ENCODE results near the gene RNF10. TPM values are rescaled to one million over a fixed set of nuclear protein-coding genes. Genes with fewer than 3 reads are reported as not detected.
"Not testable (repeated sequence)": the region's sequence is repeated elsewhere in the genome, so short reads cannot be mapped to it uniquely, and the experiment has no call there.

The RNF10 gene
- total RNA-seq, 4 donors from 2014 or later: 98.2 to 206 (median 163) TPM

GRCh38 chr12:120599672-120600552 is 65.8 kb downstream of the RNF10 start:
- no peak for DNase-seq (ENCODE audit: low spot score in 2 of 2)
- Histone ChIP-seq H3K9me3 (no peaks in the 10 kb centered on the region), H3K27me3 (peaks cover 5% of the 10 kb centered on the region), H3K36me3 (no peaks in the 10 kb centered on the region), H3K4me1 (peaks cover 7% of the 10 kb centered on the region), H3K27ac (no peak overlapping the region), H3K4me3 (no peak overlapping the region)
- TF ChIP-seq POLR2AphosphoS5 (IDR thresholded peaks at IDR 0.05) (no peak), EP300 (IDR thresholded peaks at IDR 0.05) (no peak), CTCF (IDR thresholded peaks at IDR 0.05) (no peak), POLR2A (IDR thresholded peaks at IDR 0.05) (no peak)
- 68% methylated on average over 23 of the region's 23 CpGs for WGBS

GRCh38 chr12:120602416-120602815 is 68.3 kb downstream of the RNF10 start:
- H3K4me3 ChIP-seq; H3K27me3 ChIP-seq; H3K27ac ChIP-seq; H3K9me3 ChIP-seq; H3K4me1 ChIP-seq; H3K36me3 ChIP-seq; DNase-seq (ENCODE audit: low spot score in 2 of 2): not testable (repeated sequence)
- WGBS: 79% methylated on average over 5 of the region's 5 CpGs

- WGBS: 73% methylated on average over 4 of the region's 4 CpGs
- TF ChIP-seq CTCF (IDR thresholded peaks at IDR 0.05): no peak
- no peak for TF ChIP-seq POLR2AphosphoS5 (IDR thresholded peaks at IDR 0.05)
- no peak for TF ChIP-seq POLR2A (IDR thresholded peaks at IDR 0.05)
- no peak for TF ChIP-seq EP300 (IDR thresholded peaks at IDR 0.05)
- no peaks in the 10 kb centered on the region for H3K36me3 ChIP-seq
- no peak overlapping the region for H3K27ac ChIP-seq
- DNase-seq (ENCODE audit: low spot score in 2 of 2): no peak
- no peak overlapping the region for H3K4me3 ChIP-seq
- peaks cover 2% of the 10 kb centered on the region for H3K27me3 ChIP-seq
- H3K4me1 ChIP-seq: no peaks in the 10 kb centered on the region
- H3K9me3 ChIP-seq: no peaks in the 10 kb centered on the region
Observed at GRCh38 chr12:120610560-120610959, 76.4 kb downstream of the RNF10 start.

- H3K4me3 ChIP-seq; H3K27me3 ChIP-seq; H3K36me3 ChIP-seq; DNase-seq (ENCODE audit: low spot score in 2 of 2); H3K9me3 ChIP-seq; H3K4me1 ChIP-seq; H3K27ac ChIP-seq: not testable (repeated sequence)
- WGBS: 100% methylated on average over 1 of the region's 1 CpG
Observed at GRCh38 chr12:120611534-120611933, 77.4 kb downstream of the RNF10 start.

GRCh38 chr12:120614848-120615247 is 80.7 kb downstream of the RNF10 start:
- H3K4me3 ChIP-seq: no peak overlapping the region
- H3K27me3 ChIP-seq: peaks cover 19% of the 10 kb centered on the region
- H3K36me3 ChIP-seq: no peaks in the 10 kb centered on the region
- no peaks in the 10 kb centered on the region for H3K9me3 ChIP-seq
- H3K27ac ChIP-seq: no peak overlapping the region
- TF ChIP-seq CTCF (IDR thresholded peaks at IDR 0.05): no peak
- TF ChIP-seq POLR2A (IDR thresholded peaks at IDR 0.05): no peak
- no peak for TF ChIP-seq POLR2AphosphoS5 (IDR thresholded peaks at IDR 0.05)
- TF ChIP-seq EP300 (IDR thresholded peaks at IDR 0.05): no peak
- H3K4me1 ChIP-seq: no peaks in the 10 kb centered on the region
- DNase-seq (ENCODE audit: low spot score in 2 of 2): no peak

GRCh38 chr12:120617193-120617592 is 83.0 kb downstream of the RNF10 start:
- not testable (repeated sequence) for DNase-seq (ENCODE audit: low spot score in 2 of 2); H3K36me3 ChIP-seq; H3K4me3 ChIP-seq; H3K4me1 ChIP-seq; H3K9me3 ChIP-seq; H3K27ac ChIP-seq
- WGBS: 92% methylated on average over 3 of the region's 3 CpGs
- peaks cover 27% of the 10 kb centered on the region for H3K27me3 ChIP-seq

- WGBS: 91% methylated on average over 4 of the region's 4 CpGs
Observed at GRCh38 chr12:120617767-120618166, 83.6 kb downstream of the RNF10 start.

More at GRCh38 chr12:120617767-120618166, 83.6 kb downstream of the RNF10 start:
- H3K36me3 ChIP-seq; DNase-seq (ENCODE audit: low spot score in 2 of 2); H3K4me3 ChIP-seq; H3K9me3 ChIP-seq; H3K27ac ChIP-seq; H3K4me1 ChIP-seq: not testable (repeated sequence)
- H3K27me3 ChIP-seq: peaks cover 27% of the 10 kb centered on the region

All from suprapubic skin (tissue), 4 donors.